ENCODE measurements around the gene EPHX1.
"Not testable (repeated sequence)": the region's sequence is repeated elsewhere in the genome, so short reads cannot be mapped to it uniquely, and the experiment has no call there.

EPHX1 gene

DNA sequence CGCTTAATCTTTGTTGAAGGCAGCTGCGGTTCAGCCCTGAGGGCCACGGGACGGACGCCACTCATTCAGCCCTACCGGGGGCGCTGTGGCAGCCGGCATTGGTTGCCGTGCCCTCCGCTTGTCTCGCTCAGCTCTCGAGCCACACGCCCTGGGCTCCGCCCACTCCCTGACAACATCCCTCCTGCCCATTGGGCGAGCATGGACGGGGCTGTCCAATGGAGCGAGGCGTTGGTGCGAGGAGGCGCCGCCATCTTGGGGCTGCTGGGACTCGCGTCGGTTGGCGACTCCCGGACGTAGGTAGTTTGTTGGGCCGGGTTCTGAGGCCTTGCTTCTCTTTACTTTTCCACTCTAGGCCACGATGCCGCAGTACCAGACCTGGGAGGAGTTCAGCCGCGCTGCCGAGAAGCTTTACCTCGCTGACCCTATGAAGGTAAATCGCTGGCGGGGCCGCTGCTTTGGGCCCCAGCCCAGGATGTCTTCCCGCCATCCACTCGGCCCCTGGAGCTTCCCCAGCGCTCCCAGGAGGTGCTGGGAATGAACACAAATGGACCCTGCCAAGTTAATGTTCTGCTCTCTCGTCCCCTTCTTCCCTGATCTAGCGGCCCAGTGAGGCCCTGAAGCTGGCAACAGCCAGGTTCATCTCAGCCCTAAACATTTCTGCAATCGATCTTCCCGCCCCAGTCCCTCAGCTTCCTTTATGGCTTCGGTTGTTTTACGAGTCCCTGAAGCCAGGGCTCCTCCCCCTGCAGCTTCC is 32.2 kb upstream of the EPHX1 start, which contains the start of gene SRP9:
SRP9 (plus strand) TSS at position 244 of the 754 bp plus-strand sequence; CDS start at position 359, 115 bp downstream.
- peak; percentile 97 for DNase-seq

DNA sequence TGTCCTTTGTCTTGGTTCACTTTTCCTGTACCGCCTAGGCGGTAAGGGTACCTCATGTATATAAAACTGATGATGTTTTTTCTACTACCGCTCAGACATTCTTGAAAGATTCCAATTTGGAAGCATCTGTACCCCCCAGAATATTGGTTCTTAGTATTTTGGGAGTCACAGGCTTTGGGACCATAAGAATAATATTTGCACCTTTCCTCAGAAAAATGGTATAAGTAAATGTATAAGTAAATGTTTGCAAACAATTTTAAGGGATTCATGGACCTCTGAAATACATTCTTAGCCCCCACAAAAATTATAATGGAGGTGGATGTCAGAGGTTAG is 31.6 kb upstream of the EPHX1 start:
- no peak for DNase-seq

DNA sequence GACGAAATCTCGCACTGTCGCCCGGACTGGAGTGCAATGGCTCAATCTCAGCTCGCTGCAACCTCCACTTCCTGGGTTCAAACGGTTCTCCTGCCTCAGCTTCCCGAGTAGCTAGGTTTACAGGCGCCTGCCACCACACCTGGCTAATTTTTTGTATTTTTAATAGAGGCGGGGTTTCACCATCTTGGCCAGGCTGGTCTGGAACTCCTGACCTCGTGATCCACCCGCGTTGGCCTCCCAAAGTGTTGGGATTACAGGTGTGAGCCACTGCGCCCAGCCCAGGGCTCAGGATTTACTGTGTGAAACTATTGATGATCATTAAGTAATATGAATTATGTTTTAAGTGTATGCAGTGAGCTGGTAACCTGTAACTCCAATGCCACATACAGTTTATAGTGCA is 30.8 kb upstream of the EPHX1 start:
- not testable (repeated sequence) for DNase-seq

DNA sequence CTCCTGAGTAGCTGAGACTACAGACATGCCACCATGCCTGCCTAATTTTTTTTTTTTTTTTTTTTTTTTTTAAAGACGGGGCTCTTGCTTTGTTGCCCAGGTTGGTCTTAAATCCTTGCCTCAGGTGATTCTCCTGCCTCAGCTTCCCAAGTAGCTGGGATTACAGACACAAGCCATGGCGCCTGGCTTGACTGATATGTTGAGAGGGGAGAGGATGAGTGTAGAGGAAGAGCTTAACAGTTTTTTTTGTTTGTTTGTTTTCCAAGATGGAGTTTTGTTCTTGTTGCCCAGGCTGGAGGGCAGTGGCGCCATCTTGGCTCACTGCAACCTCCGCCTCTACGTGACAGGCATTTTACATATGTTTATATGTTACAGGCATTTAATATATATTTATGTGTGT is 29.8 kb upstream of the EPHX1 start:
- no peak for DNase-seq

DNA sequence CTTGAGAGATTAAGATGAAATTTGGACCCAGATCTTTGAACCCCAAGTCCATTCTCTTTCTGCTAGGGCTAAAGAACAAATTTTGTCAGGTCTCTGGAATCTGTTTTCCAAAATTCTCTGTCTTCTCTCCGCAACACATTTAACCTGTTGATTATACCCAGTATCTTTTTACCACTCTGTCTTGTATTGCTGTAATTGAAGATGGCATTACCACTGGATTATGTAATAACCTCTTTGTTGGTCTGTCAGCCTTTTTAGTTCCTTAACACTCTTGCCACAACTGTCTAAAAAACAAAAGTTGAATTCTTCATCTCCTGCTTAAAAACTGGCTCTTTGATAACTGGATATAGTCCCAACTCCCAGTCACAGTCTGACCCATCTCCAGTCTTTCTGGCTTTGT is 29.3 kb upstream of the EPHX1 start:
- DNase-seq, result no peak

DNA sequence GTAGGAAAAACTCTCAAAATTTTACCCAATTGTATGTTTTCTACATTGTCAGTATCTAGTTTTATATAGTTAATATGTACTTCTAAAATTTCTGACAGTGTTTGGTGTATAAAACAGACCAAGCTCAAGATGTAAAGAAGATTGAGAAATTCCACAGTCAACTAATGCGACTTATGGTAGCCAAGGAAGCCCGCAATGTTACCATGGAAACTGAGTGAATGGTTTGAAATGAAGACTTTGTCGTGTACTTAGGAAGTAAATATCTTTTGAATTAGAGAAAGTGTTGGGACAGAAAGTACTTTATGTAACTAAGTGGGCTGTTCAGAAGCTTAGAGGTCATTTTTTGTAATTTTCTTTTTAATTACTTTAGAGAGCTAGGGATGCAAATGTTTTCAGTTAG is 20.8 kb upstream of the EPHX1 start:
- DNase-seq, result not testable (repeated sequence)

DNA sequence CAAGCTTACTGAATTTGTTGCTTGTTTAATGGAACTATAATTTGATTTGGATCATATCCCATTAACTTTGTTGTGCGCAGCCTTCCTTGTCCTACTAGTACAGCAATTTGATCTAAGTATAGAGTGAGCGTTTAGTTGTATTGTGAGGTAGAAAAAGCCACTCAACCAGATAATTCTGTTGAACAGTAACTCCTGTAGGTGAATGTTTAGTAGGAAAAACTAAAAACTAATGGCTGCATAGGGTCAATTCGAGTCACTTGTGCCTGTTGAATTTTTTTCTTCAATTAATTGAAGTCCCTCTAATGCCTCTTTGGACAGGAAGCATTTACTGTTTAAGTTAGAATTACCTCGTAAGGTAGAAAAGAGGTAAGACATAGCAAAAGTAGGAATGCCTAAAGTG is 15.0 kb upstream of the EPHX1 start:
- DNase-seq, result no peak

DNA sequence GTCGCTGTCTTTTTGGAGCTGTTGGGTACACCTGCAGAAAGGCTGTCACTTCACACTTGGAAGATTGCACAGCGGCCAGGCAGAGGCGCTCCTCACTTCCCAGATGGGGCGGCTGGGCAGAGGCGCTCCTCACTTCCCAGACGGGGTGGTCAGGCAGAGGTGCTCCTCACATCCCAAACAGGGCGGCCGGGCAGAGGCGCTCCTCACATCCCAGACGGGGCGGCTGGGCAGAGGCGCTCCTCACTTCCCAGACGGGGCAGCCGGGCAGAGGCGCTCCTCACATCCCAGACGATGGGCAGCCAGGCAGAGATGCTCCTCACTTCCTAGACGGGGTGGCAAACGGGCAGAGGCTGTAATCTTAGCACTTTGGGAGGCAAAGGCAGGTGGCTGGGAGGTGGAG is 13.8 kb upstream of the EPHX1 start:
- not testable (repeated sequence) for DNase-seq

DNA sequence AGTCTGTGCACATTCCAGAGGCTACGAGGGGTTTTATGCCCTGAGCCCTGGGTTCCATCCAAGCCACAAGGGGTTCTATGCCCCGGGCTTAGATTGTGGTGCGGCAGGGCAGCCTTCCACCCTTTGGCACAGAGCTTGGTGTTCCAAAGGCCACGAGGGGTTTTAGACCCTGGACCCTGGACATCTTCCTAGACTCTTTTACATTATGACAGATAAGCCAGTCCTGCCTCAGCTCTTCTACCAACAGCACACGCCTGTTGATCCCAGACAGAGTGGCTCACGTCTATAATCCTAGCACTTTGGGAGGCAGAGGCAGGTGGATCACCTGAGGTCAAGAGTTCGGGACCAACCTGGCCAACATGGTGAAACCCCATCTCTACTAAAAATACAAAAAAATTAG is 8.8 kb upstream of the EPHX1 start:
- DNase-seq, result not testable (repeated sequence)

DNA sequence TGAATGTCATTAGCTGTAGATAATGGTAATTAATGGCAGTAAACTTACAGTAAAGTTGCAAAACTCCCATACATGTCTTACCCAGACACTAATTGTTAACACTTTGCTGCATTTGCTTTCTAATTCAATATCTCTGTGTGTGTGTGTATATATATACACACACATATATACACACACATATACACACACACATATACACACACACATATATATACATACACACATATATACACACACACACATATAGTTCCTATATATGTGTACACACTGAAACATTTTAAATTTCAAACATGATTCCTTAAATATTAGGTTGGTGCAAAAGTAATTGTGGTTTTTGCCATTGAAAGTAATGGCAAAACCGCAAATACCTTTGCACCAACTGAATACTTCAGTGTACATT is 3.7 kb upstream of the EPHX1 start:
- no peak for DNase-seq

DNA sequence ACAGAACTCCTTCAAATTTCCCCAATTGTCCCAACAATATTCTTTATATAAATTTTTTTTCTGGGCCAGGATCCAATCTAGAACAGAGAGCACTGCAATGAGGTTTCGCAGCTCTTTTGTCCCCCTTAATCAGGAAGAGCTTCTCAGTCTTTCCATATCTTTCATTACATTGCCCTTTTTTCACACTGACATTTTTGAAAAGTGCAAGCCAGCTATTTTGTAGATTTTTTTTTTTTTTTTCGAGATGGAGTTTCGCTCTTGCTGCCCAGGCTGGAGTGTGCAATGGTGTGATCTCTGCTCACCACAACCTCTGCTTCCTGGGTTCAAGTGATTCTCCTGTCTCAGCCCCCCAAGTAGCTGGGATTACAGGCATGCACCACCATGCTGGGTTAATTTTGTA is 3.2 kb upstream of the EPHX1 start:
- DNase-seq, result not testable (repeated sequence)

DNA sequence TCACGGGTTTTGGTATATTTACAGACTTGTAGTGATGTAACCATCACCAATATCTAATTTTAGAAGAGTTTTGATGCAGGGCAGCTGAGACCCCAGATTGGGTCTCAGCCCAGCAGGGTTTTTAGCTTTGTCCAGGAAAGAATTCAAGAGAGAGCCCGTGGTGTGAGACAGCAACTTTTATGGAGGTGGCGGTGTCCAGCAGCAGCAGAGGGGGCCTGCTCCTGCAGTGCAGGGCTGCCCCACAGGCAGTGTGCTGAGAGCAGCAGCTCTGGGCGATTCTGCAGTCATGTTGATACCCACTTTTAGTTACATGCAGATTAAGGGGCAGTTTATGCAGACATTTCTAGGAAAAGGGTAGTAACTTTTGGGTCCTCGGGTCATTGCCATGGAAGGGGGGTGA is 1.8 kb upstream of the EPHX1 start:
- no peak for DNase-seq

DNA sequence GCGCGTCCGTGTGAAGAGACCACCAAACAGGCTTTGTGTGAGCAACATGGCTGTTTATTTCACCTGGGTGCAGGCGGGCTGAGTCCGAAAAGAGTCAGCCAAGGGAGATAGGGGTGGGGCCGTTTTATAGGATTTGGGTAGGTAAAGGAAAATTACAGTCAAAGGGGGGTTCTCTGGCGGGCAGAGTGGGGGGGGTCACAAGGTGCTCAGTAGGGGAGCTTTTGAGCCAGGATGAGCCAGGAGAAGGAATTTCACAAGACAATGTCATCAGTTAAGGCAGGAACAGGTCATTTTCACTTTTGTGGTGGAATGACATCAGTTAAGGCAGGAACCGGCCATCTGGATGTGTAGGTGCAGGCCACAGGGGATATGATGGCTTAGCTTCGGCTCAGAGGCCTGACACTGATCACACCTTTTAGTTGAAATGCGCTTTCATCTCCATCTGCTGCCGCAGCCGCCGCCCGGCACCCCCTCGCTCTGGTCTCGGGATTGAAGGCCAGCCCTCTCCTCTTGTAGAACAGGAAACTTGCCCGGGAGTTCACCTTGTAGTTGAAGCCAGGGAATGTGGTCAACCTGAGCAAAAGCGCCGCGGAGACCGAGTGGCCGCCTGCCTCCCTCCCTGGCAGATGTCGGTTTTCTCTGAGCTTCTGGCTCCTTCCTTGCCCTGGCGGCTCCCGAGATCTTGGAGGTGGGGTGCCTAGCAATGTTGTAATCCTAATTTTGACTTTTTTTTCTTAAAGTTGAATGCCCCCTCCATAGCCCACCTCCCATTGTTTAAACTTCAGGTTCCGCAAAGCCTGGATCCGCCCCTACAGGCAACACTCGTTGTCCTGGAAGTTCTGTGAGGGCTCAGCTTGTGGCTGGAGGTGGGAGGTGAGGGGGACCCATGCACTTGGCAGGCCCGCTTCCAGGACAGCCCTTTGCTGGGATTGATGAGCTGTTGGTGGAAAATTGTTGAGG is 935 bp downstream of the EPHX1 start:
- DNase-seq, result not testable (repeated sequence)

DNA sequence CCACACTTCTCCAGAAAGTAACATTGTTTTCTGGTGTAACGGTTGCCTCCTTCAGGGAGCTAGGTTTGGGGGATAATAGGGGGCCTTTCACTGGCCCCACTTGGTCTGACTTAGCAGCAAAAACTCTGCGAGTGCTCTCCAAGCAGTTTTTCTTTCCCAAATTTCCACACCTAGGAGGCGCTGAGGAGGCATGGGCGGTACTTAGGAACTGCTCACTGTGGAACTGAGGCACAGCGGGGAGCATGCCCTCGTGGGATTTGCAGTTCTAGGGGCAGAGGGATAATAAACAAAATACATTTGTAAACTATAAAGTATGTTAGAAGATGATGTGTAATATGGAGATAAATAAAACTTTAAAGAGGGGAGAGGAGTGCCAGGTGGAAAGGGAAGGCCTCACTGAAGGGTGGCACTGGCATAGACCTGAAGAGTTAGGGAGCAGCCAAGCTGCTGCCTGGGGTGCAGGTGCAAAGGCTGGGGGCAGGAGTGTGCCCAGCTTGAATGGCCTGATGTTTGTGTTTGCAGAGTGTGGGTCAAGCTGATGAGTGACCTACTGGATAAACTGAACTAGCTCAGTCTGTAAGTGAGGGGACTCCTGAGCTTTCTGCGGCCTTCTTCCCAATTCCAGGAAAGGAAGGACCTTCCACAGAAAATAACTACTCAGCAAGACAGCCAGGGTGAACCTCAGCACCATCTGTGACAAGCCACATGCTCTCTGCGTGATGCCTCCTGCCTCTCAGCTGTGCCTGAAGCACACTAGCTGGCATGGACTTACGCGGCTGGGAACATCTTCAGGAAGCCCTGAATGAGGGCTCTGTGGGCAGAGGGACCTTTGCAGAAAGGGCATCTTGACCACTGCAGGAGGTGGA is 1.9 kb downstream of the EPHX1 start:
- DNase-seq, result no peak

DNA sequence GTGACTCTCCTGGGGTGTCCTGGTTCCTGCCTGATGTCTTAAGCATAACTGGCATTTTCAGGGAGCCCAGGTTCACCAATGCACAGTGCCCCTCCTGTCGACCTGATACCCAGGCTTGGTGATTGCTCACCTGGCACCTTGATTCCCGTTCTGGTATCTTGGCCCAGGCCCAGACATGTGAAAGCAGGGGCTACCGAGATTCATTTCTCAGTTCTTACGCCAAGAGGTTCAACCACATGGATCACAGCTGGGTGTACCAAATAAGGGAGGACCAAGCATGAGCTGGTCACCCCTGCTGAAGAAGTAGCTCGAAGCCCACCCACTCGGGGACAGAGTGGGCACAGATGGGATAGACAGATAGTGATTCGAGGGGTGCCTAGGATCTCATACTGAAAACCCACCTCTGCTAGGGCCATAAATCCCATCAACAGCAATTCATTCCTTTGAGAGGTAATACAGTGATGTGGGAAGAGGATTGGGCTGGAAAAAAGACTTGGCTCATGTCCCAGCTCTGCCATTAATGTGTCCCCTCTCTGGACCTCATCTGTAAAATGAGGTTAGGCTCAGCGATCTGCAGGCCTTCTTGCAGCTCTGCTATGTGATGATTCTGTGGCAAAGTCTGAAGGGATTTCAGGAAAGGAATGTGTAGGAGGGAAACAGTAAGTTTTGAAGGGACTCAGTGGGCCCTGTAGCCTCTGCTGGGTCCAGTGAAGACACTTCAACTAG is 2.7 kb downstream of the EPHX1 start:
- no peak for DNase-seq

DNA sequence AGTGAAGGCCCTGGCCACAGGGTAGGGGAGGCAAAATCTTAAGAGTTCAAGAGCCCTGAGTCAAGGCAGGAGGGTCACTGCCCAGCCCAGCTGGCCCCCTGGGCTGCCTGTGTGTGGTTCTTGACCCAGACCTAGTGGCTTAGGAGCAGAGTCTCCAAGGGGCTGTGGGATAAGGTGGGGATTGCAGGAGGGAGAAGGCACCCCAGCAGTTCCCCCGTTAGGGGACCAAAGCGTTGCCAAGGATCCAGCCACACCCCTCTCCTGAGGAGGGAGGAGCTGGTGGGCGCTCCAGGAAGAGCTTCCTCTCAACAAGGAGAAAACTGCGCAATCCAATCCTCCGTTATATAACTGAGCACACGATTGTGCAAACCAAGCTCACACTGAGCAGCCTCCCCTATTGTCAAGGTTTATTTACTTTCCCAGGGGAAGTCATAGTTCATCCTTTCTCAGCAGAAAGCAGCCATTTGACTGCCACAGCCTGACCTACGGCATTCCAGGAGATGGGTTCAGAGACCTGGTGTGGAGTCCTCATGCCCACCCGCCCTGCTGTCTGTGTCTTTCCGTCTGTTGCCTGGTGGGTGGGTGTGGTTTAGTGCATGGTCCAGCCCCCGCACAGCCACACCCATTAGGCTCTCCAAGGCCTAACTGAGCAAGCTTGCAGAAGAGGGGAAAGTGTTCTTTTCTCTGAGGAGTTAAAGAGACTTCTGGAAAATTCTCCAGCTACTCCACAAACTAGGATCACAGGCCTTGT is 3.5 kb downstream of the EPHX1 start:
- DNase-seq, result no peak

DNA sequence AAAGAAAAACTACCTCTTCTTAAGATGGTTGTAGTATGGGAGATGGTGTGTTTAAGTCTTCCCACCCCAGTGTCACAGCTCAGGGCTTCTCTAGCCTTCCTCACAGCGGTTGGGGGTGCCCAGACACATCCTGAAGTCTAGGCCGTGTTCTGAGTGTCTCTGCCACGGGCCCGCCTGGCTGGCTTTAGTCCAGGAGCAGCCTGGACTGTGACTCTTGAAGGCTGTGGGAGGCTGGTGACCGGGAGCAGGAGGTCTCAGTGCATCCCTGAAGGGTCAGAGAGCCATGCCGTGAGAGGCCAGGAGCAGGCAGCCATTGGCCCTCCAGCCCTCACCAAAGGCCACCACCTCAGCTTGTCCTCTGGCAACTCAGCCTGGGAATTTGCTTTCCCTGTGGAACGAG is 4.5 kb downstream of the EPHX1 start:
- no peak for DNase-seq

DNA sequence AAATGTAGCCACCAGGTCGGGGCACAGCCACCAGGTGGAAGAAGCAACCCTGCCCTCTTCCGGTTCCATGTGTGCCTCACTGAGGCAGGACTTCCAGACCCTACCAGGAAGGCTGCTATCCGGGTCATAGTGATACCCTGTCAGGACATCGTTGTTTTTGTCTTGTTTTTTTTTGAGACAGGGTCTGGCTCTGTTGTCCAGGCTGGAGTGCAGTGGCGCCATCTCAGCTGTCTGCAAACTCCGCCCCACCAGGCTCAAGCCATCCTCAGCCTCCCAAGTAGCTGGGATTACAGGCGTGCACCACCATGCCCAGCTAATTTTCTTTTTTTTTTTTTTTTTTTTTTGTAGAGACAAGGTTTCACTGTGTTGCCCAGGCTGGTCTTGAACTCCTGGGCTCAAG is 5.2 kb downstream of the EPHX1 start:
- DNase-seq, result not testable (repeated sequence)

DNA sequence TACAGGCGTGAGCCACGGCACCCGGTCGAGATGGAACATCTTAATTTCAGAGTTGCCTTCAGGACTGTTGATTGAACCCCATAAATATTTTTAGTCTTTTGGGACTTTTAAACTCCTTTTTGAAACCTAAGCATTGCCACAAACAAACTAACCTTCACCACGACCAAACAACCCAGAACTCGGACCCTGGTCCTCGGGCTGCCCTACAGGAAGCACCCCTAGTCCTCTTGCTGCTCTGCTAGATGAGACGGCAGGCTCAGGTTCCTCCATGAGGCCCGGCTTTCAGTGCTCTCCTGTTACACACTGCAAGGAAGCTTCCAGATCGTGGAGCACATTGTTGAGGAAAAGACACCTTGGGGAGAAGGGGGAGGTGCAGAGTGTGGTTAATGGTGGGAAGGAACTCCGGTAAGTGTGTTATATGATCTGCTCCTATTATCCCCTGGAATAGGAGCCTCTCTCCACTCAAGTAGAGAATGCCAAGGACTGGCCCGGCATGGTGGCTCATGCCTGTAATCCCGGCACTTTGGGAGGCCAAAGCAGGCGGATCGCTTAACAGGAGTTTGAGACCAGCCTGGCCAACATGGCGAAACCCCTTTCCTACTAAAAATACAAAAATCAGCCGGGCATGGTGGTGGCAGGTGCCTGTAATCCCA is 5.7 kb downstream of the EPHX1 start:
- DNase-seq, result no peak

DNA sequence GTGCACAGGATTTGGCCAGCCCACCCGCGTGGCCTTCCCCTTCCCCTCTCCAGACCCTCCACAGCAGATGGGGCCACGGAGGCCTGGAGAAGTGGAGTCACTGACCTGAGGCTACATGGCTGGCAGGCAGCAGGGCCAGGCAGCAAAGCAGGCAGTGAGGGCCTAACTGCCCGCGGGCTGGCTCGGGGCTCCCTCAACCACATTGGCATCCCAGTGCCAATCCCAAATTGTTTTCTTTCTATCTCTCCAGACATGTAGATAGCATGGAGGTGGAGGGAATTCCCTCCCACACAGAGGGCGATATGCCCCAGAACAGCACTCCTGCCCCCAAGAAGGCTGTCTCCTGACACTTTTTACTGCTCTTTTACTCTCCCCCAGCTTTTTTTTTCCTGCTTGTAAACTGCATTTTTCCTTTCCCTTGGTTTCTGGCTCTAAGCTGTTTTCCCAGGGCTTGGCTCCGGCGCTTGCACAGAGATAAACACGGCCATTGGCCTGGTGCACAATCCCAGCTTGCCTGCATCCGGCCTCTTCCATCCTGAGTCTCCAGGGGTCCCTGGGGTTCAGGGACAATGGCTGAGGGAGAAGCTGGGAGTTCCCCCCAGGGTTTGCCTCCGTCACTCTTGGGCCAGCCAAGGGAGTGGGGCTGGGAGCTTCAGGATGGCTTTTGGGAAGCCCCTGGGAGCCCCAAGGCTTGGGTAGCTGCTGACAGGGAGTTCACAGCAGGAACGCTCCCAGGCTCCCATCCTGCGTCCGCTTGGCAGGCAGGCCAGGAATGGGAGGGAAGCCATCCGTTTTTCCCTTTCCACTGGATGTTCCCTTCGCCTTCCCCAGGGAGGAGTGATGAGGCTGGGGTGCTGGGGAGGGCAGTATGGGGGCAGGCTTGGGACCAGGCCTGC is 7.0 kb downstream of the EPHX1 start:
- DNase-seq, result no peak

Measured in NK-92 treated with Interleukin-12 subunit alpha and Interleukin-12 subunit beta, amount 100 ng/mL, for 24 hours (cell line).